HG02798 (cell line): Measurements from ENCODE around the gene PLEKHA3.
"Not testable (repeated sequence)": the region's sequence is repeated elsewhere in the genome, so short reads cannot be mapped to it uniquely, and the experiment has no call there.

Experiments used
- ATAC-seq: cut with Tn5 transposase; IDR thresholded peaks from one replicate; pipeline ENCODE4 v1.9.1; 2021; ENCODE audit warnings: mild to moderate bottlenecking; ENCODE audit not compliant: unreplicated experiment, poor library complexity

Gene PLEKHA3

DNA sequence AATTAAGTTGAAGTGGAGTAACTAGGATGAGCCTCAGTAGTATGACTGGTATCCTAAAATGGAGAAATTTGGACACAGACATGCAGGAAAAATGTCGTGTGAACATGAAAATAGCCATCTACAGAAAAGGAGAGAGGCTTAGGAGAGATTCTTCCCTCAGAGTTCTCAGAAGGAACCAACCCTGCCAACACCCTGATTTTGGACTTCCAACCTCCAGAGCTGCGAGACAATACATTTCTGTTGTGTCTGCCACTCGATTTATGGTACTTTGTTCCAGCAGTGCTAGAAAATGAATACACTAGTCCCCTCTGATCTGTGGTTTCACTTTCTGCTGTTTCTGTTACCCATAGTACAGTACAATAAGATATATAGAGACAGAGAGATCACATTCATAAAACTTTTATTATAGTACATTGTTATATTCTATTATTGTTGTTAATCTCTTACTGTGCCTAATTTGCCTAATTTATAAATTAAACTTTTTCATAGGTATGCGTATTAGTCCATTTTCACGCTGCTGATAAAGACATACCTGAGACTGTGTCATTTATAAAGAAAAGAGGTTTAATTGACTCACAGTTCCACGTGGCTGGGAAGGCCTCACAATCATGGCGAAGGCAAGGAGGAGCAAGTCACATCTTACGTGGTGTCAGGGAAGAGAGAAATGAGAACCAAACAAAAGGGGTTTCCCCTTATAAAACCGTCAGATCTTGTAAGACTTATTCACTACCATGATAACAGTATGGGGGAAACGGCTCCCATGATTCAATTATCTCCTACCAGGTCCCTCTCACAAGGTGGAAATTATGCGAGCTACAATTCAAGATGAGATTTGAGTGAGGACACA lies 41.3 kb downstream of the PLEKHA3 start:
- ATAC-seq, result no peak

DNA sequence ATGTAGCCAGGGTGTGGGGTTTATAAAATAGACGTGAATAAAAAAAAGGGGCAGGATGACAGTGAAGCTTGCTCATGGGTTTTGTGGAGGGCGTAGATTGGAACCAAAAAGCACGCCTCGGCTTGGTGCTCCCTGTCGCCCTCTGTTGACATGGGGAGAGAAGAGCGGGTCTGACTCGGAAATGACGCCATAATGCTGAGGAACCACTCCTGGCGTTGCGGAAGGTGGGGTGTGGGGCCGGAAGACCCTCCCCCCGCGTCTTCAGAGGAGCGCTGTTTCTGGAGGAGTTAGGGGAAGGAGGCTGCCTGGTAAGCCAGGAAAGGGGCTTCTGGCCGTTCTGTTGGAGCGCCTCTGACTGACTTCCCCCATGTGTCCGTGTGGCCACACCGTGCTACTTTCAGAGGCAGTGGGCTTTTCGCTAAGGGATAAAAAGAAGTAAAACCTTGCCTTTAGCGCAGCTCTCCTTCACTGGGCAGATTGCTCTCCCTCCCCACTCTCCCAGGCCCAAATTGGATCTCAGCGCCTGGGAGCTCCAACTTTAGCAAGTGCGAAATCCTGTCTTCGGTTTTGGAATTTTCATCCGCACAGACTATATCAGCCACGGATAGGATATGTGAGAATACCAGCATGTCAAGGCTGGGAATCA lies 42.8 kb downstream of the PLEKHA3 start:
- ATAC-seq, result peak; percentile 96

DNA sequence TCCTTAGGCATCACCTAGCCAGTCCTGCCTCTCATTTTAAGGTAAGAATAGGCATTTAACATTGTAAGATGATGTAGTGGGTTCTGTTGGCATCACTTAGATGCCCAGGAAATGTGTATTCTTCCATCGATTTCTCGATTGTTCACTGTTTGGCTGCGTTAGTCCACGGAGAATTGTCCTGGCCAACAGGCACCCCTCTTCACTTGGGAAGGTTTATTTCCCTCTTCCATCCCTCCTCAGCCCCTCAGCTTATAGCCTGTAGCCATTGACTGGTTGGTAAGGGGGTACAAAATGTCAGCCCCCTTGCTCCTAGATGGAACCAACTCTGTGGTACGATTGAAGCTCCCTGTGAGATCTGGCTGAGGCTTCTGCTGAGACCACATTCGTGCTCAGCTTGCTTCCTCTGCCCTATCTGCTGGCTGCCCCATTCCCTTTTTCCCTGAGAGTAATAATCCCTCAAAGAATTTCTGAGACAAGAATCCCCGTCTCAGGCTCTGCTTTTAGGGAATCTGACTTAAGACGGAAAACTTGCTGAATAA lies 43.4 kb downstream of the PLEKHA3 start:
- ATAC-seq, result peak; percentile 20

DNA sequence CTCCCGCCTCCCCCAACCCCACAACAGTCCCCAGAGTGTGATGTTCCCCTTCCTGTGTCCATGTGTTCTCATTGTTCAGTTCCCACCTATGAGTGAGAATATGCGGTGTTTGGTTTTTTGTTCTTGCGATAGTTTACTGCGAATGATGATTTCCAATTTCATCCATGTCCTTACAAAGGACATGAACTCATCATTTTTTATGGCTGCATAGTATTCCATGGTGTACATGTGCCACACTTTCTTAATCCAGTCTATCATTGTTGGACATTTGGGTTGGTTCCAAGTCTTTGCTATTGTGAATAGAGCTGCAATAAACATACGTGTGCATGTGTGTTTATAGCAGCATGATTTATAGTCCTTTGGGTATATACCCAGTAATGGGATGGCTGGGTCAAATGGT lies 44.8 kb downstream of the PLEKHA3 start:
- ATAC-seq, result not testable (repeated sequence)

DNA sequence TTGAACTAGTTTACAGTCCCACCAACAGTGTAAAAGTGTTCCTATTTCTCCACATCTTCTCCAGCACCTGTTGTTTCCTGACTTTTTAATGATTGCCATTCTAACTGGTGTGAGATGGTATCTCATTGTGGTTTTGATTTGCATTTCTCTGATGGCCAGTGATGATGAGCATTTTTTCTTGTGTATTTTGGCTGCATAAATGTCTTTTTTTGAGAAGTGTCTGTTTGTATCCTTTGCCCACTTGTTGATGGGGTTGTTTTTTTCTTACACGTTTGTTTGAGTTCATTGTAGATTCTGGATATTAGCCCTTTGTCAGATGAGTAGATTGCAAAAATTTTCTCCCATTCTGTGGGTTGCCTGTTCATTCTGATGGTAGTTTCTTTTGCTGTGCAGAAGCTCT lies 45.2 kb downstream of the PLEKHA3 start:
- not testable (repeated sequence) for ATAC-seq

DNA sequence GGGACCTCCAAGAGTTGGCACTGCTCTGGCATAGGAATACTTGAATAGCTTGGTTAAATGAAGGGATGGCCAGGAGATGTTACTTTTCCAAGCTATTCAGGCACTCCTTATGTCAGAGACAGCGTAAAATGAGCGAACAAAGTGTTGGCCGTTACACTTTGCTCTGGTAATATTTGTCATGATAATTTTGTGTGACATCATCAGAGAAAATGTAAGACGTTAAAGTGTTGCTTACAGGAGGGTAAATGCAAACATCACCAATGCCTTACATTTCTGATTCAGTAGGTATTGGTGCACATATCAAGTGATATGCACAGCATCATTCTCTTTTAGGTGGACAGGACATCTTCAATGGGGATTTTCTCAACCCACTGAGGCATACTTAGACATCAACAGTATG lies 46.0 kb downstream of the PLEKHA3 start:
- no peak for ATAC-seq

DNA sequence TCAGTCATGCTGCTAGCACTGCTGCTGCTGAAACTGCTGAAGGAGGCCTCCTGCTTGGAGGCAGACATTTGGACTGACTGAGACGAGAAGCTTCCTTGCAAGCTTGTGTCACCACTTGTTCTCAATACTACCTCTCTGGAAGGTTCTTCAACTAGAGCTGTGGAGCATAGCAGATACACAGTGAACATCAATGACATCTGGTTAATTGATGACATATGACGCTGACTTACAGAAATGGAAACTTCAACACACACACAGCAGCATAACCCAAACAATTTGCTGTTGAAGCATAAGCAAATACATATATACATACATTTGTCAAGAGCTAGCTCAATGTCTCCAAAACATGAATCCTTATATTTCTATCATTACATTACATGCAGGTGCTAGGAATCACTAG lies 47.3 kb downstream of the PLEKHA3 start:
- no peak for ATAC-seq

DNA sequence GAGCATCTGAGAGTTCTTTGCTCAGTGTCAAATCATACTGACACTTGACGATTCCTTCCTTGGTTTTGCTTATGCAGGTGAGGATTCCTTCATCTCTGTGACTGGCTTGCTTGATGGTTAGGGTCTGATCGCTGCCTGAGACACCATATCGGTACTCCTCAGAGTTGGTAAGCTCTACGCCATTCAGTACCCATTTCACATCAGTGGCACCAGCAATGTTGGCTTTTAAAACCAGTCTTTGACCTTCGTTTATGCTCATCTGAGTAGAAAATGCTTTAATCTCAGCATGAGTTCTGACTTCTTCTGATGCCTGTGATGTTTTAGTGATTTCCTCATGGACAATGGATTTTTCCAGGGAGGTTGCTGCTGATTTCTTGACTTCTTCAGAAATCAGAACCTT lies 48.4 kb downstream of the PLEKHA3 start:
- ATAC-seq, result no peak

DNA sequence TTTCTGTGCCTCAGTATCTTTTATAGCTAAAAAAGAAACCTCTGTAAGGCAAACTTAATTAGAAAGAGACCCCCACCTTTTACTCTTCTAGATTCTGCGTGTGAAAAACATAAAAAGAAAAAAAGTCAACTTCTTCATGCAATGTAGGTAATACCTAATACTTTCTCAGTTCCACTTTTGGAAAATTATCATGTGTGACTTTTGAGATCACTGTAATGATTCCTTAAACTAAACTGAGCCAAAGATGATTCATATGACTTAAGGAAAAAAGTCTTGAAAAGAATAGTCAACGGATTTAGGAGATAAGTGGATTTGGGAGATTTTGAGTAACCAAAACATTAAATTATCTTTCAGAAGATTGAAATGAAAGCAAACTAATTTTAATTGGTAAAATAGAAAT lies 48.9 kb downstream of the PLEKHA3 start:
- ATAC-seq, result no peak

DNA sequence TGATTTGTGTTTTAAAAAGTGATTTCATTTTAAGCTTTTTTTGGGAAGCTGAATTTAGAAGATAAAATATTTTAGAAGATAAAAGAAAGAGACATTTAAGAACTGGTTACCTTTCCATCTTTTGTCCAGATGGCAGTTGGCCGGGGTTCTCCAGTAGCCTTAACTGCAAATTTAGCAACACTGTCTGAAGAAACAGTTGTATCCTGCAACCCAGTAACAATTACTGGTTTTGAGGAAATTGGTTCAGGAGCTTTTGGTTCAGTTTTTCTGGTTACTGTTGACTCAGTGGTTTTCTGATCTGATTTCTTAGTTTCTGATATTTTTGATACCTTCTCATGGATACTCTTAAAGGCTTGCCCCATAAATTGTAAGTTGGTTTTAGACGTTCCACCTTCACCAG lies 49.9 kb downstream of the PLEKHA3 start:
- ATAC-seq, result no peak

DNA sequence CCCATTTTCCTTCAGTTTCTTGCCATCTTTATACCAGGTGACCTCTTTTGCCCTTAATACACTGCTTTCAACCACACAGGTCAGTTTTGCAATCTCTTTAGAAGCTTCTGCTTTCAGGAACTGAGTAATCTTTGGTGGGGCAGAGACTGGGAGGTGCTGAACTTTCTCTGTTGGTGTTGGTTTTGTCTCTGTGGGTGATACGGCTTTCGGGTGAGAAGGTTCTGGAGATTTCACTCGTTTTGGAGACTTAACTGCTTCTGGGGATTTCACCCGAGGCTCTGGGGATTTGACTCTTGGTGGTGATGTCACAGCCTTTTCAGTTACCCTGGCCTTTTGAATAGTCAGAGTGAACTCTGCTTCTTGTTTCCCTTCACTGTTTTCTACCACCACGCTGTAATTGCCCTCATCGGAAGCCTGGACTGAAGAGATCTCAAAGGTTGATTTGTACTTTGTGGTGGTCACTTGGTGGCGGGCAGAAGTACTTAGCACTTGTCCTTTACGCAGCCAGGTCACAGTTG lies 50.4 kb downstream of the PLEKHA3 start:
- ATAC-seq, result peak; percentile 97

DNA sequence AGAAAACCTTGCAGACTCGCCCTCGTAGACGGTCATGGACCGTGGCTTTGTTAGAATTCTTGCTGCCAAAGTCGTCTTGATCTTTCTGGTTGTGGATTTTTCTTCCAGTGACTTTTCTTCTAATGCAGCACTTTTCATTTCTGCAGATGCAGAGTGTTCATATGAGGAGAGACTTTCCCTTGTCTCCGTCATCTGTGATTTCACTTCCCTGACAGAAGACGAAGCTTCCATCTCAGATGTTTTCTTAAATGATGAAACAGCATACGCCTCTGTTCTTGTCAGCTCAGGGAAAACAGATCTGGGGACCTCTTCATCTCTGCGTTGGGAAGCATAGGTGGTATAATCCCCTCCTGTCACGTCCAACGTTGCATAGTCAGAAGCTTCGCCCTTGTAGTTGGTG lies 50.9 kb downstream of the PLEKHA3 start:
- no peak for ATAC-seq

DNA sequence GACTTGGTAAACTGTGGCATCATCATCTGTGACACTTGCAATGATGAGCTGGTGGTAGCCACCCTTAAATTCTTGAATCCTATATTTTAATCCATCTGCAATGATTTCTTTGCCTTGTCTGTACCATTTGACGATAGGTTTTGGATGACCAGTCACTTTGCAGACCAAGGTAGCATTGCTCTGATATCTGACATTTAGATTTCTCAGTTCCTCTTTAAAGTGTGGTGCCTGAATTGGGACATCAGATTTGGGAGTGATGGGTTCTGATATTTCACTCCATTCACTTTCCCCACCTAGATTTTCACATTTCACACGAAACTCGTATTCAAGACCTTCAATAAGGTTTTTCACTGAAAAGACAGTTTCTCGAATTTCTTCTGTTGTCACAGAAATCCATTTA lies 55.8 kb downstream of the PLEKHA3 start:
- no peak for ATAC-seq

DNA sequence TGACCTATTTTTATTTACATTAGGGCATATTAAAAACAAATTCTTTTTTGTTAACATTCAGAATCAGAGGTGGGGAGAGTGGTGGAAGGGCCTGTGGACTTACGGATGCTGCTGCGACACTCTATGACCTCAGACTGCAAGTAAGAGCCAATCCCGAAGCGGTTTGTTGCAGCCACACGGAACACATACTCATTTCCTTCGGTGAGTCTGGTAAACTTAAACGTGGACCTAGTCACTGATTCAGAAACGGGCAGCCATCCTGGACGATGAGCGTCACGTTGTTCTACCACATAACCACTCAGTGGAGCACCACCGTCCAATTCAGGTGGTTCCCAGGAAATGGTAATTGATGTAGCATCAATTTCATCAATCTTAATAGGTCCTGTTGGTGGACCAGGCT lies 61.9 kb downstream of the PLEKHA3 start:
- no peak for ATAC-seq

DNA sequence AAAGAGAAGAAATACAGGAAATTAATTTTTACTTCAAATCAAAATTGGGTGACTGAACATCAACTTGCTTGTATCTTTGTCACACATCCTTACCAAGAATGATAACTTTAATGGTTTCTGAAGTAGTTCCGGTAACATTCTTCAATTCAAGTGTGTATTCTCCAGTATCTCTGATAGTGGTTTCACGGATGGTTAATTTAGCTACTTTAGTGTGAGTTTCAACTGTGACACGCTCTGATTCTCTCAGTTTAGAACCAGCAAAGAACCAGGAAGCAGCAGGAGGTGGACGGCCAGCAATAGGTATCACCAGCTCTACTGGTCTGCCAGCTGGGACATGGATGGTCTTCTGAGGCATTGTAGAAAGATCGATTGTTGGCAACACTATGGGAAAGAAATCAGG lies 62.3 kb downstream of the PLEKHA3 start:
- no peak for ATAC-seq

DNA sequence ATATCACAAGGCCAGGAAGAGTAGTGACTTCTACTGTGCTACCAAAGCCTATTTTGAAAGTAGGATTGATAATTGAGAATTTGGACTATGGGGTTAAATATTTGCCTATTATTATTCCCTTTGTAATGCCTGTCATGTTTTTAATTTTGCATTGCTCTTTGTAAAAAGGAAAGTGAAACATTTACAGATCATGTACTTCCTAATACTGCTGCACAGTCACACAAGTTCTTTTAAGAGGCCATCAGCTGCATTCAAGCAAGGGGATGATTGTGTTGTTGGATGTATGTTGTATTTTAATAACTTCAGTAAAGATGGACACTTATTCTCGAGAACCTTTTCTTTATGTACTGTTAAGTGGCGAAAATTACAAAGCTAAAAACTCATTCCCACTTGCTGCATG lies 70.1 kb downstream of the PLEKHA3 start:
- peak; percentile 49 for ATAC-seq

DNA sequence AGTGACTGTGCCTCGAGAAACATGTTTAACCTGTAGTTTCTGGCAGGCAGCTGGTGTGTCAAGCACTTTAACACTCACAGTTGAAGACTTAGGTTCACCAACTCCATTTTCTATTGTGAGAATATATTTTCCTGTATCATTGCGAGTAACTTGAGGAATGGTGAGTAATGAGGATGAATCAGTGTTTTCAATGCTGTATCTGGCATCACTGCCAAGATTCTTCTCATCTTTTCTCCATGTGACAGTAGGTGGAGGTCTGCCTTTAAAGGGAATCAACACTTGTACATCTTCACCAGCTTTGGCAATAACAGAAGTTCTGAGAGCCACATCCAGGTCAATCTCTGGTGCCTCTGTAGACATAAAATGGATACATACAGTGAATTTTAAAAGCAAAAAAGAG lies 72.8 kb downstream of the PLEKHA3 start:
- ATAC-seq, result no peak
